Skeletal muscle tissue (tissue), 4 donors: Measurements from ENCODE around the gene MIOS. TPM values are rescaled to one million over a fixed set of nuclear protein-coding genes. Genes with fewer than 3 reads are reported as not detected.
"Not testable (repeated sequence)": the region's sequence is repeated elsewhere in the genome, so short reads cannot be mapped to it uniquely, and the experiment has no call there.

Source experiments
- H3K27ac ChIP-seq: one replicate; pipeline ENCODE4 v1.7.0; 2013; ENCODE audit warnings: mild to moderate bottlenecking, low read depth, low read length, inconsistent platforms
- H3K27me3 ChIP-seq, 3 donors: one replicate each; pipeline ENCODE4 v1.7.0; 2013; ENCODE audit warnings: low read length in 3 of 3; ENCODE audit not compliant: control insufficient read depth in 3 of 3, insufficient read depth in 3 of 3
- H3K36me3 ChIP-seq, 3 donors: one replicate each; pipeline ENCODE4 v1.7.0; 2013; ENCODE audit warnings: low read length in 3 of 3; ENCODE audit not compliant: control insufficient read depth in 3 of 3, insufficient read depth in 3 of 3
- H3K4me1 ChIP-seq, 3 donors: one replicate each; pipeline ENCODE4 v1.7.0; 2013; ENCODE audit warnings: low read length in 3 of 3, mild to moderate bottlenecking in 3 of 3; ENCODE audit not compliant: control insufficient read depth in 3 of 3, insufficient read depth in 3 of 3
- H3K4me3 ChIP-seq, 3 donors: one replicate each; pipeline ENCODE4 v1.7.0; 2013; ENCODE audit warnings: low read length in 3 of 3
- H3K9ac ChIP-seq, 3 donors: one replicate each; pipeline ENCODE4 v1.7.0; 2013; ENCODE audit warnings: low read length in 3 of 3, mild to moderate bottlenecking in 3 of 3, moderate library complexity in 2 of 3, low read depth in 1 of 3
- H3K9me3 ChIP-seq, 3 donors: one replicate each; pipeline ENCODE4 v1.7.0; 2013; ENCODE audit warnings: low read length in 3 of 3; ENCODE audit not compliant: control insufficient read depth in 3 of 3
- total RNA-seq: library from RNA; depleted of rRNA; stranded (reverse); fragments of >200 nt; gene quantifications from one replicate; pipeline ENCODE4 v1.2.3, GENCODE V29; 2014
- donor health status: Osteomylitis.

The MIOS gene
- total RNA-seq, 1 donor from 2014 or later: 35.5 TPM

DNA sequence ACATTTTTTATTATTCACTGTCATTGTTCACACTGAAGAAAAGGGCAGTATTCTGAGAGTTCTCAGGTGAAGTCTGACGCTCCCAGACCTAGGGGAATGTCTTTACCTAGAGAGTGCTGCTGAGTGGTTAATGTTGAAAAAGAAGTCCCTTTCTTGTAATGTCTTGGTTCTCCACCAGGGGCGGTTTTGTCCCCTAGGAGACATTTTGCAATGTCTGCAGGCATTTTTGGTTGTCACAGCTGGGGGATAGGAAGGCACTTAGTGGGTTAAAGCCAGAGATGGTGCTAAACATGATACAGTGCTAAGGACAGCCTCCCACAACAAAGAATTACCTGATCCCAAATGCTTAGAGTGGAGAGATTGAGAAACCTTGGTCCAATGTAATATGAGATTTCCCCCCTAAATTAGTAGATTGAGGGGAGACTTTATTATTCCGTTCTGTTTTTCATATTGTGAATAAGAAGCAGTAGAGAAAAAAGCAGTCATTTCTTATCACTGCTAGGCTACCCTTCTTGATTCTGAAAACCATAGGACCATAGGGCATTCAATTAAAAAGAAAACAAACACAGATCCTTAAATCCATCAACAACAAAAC, 87.0 kb downstream of the MIOS start:
- Histone ChIP-seq H3K9ac (no peak overlapping the region), H3K27ac (no peak overlapping the region), H3K9me3 (no peaks in the 10 kb centered on the region), H3K4me3 (no peak overlapping the region), H3K4me1 (peaks cover 0 to 2% (median 0%) of the 10 kb centered on the region in 3 donors), H3K27me3 (no peaks in the 10 kb centered on the region), H3K36me3 (no peaks in the 10 kb centered on the region)

DNA sequence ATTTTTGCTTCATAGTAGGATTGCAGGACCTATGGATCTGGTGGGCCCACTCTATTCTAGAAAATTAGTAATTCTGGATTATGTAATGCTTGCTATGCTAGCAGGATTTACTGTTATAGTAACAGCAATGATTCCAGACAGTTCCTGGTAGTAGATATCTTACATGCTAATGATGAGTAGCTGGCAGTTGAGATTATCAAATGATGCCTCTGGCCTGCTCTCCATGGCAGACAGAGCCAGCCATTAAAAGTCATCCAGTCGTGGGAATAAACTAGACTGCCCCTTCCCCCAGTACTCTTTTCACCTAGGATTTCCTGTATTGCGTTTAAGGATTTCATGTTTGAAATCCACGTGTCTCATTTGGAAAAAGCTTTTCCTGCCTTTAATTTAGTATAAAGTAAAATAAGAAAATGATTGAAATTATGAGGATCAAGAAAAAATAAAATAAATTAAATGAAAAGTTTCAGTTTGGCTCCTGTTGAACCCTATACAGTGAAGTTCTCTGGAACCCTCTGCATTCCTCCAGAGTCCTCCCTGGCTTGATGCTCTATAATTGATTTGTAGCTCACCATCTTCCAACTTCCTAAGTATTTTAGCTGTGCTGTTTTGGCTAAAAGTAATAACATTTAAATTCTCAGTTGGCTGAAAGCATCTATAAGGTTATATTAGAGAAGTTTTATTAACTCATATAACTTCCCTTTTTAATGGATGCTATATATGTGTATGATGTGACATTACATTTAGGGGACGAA, 88.5 kb downstream of the MIOS start:
- H3K27me3 ChIP-seq: no peaks in the 10 kb centered on the region
- peaks cover 0 to 2% (median 0%) of the 10 kb centered on the region in 3 donors for H3K4me1 ChIP-seq
- no peak overlapping the region for H3K27ac ChIP-seq
- no peaks in the 10 kb centered on the region for H3K36me3 ChIP-seq
- H3K9ac ChIP-seq: no peak overlapping the region
- H3K9me3 ChIP-seq: no peaks in the 10 kb centered on the region
- H3K4me3 ChIP-seq: no peak overlapping the region

- H3K27ac ChIP-seq, H3K9me3 ChIP-seq, H3K27me3 ChIP-seq, H3K4me3 ChIP-seq, H3K4me1 ChIP-seq, H3K9ac ChIP-seq, H3K36me3 ChIP-seq: not testable (repeated sequence)
Measured at GRCh38 chr7:7656459-7656858, 89.8 kb downstream of the MIOS start.

Other genes with a start within 250 kb of the MIOS start
- gene COL28A1, start 31.0 kb upstream of the MIOS start, total RNA-seq: 2.1 TPM
- 5.2 TPM for gene UMAD1, start 73.9 kb downstream of the MIOS start, total RNA-seq
- 14.1 TPM for gene RPA3, start 151.7 kb downstream of the MIOS start, total RNA-seq